K562 (cell line): ENCODE data around the gene YJU2. TPM values are rescaled to one million over a fixed set of nuclear protein-coding genes. Genes with fewer than 3 reads are reported as not detected.
A peak's percentile ranks its signal among the peaks of the same experiment; 100 is the strongest.

Experiments used
- ARID1B ChIP-seq: fragments of 450-650 bp; IDR thresholded peaks from 2 replicates; pipeline ENCODE4 v1.6.1; 2016; ENCODE audit warnings: antibody characterized with exemption, mild to moderate bottlenecking, inconsistent platforms
- ATF7 ChIP-seq: fragments of 450-650 bp; IDR thresholded peaks from 2 replicates; pipeline ENCODE4 v1.7.1; 2014; ENCODE audit warnings: mild to moderate bottlenecking, moderate library complexity
- BACH1 ChIP-seq: fragments of 200-800 bp; sonication (Bioruptor generic); IDR thresholded peaks from 2 replicates; pipeline ENCODE4 v1.6.1; 2016; ENCODE audit warnings: missing genetic modification characterization, missing compliant biosample characterization
- BCOR ChIP-seq: fragments of 450-650 bp; IDR thresholded peaks from 2 replicates; pipeline ENCODE4 v1.6.1; 2016
- CAMTA2 ChIP-seq: fragments of 250-450 bp; sonication (Bioruptor Pico); conservative IDR thresholded peaks from 2 replicates; pipeline ENCODE4 v1.5.1; 2022
- DLX4 ChIP-seq: fragments of 250-450 bp; sonication (Bioruptor Pico); IDR thresholded peaks from 2 replicates; pipeline ENCODE4 v1.6.1; 2021; ENCODE audit warnings: mild to moderate bottlenecking
- DPF2 ChIP-seq: fragments of 450-650 bp; IDR thresholded peaks from 2 replicates; pipeline ENCODE4 v1.6.1; 2016
- ESRRA ChIP-seq: fragments of 450-650 bp; IDR thresholded peaks from 2 replicates; pipeline ENCODE4 v1.6.1; 2014; ENCODE audit warnings: low read depth, mild to moderate bottlenecking, moderate library complexity, borderline replicate concordance
- FOSL1 ChIP-seq: fragments of 200-800 bp; sonication (Bioruptor generic); conservative IDR thresholded peaks from 2 replicates; pipeline ENCODE4 v1.6.1; 2016; ENCODE audit warnings: missing genetic modification characterization, missing compliant biosample characterization
- HDAC2 ChIP-seq: fragments of 450-650 bp; IDR thresholded peaks from 2 replicates; pipeline ENCODE4 v1.6.1; 2016; ENCODE audit warnings: mild to moderate bottlenecking
- JUN ChIP-seq, 2 experiments: sonication (generic) in 1 of 2; formaldehyde crosslinking in 1 of 2; IDR thresholded peaks; 2 replicates each; pipeline versions ENCODE4 v1.6.1 to v1.8.0; 2012 to 2022; ENCODE audit warnings: borderline replicate concordance in 2 of 2, mild to moderate bottlenecking in 2 of 2, improper control_type of control experiment in 1 of 2, low read depth in 1 of 2, low read length in 1 of 2, missing genetic modification reagents in 1 of 2
- L3MBTL2 ChIP-seq: fragments of 450-650 bp; IDR thresholded peaks from 2 replicates; pipeline ENCODE4 v1.6.1; 2016; ENCODE audit warnings: mild to moderate bottlenecking, moderate library complexity
- NR2C2 ChIP-seq, 2 experiments: fragments of 200-800 bp in 1 of 2; sonication (Bioruptor generic) in 1 of 2; sonication (generic) in 1 of 2; formaldehyde crosslinking in 1 of 2; IDR thresholded peaks; 2 replicates each; pipeline versions ENCODE4 v1.6.1 to v1.8.0; 2016 to 2022; ENCODE audit warnings: mild to moderate bottlenecking in 1 of 2, missing compliant biosample characterization in 1 of 2, missing genetic modification characterization in 1 of 2, missing genetic modification reagents in 1 of 2
- RBM25 ChIP-seq: fragments of 200-400 bp; formaldehyde crosslinking; IDR thresholded peaks from 2 replicates; pipeline ENCODE4 v1.6.1; 2018; ENCODE audit warnings: low read length, low read depth, moderate library complexity; ENCODE audit not compliant: severe bottlenecking
- TEAD2 ChIP-seq: fragments of 450-650 bp; IDR thresholded peaks from 2 replicates; pipeline ENCODE4 v1.6.1; 2016; ENCODE audit warnings: missing genetic modification characterization, control low read depth, missing compliant biosample characterization
- ZBTB40 ChIP-seq, 2 experiments: fragments of 450-650 bp in 1 of 2; sonication (generic) in 1 of 2; formaldehyde crosslinking in 1 of 2; IDR thresholded peaks; 2 replicates each; pipeline versions ENCODE4 v1.7.1 to v1.9.0; 2016 to 2022; ENCODE audit warnings: inconsistent platforms in 1 of 2, mild to moderate bottlenecking in 1 of 2, missing genetic modification reagents in 1 of 2
- ZFP36 ChIP-seq: fragments of 150-350 bp; IDR thresholded peaks from 2 replicates; pipeline ENCODE4 v1.6.1; 2018; ENCODE audit warnings: low read length, low read depth; ENCODE audit not compliant: partially characterized antibody
- ZNF197 ChIP-seq: fragments of 200-800 bp; sonication (Bioruptor generic); IDR thresholded peaks from 2 replicates; pipeline ENCODE4 v1.6.1; 2016; ENCODE audit warnings: low read depth, missing genetic modification characterization, missing compliant biosample characterization
- ZNF696 ChIP-seq: fragments of 250-450 bp; sonication (Bioruptor Pico); conservative IDR thresholded peaks from 2 replicates; pipeline ENCODE4 v1.4.0; 2020; ENCODE audit warnings: mild to moderate bottlenecking, moderate library complexity
- polyA plus RNA-seq, 8 experiments: library from polyadenylated mRNA; depleted of rRNA in 4 of 8; stranded (reverse) in 5 of 8; unstranded in 3 of 8; fragments of >200 nt; fragmentation: Nextera tagmentation in 2 of 8; fragmentation: Illumina TruSeq in 1 of 8; extraction: Ambion mirVana in 2 of 8; extraction: Trizol in 1 of 8; gene quantifications; 2 replicates each; pipeline versions ENCODE4 v1.2.1 to v1.2.3, GENCODE V29; 2011 to 2014; ENCODE audit warnings: inconsistent platforms in 1 of 8, missing spikeins in 1 of 8
- total RNA-seq, 7 experiments: library from RNA; depleted of rRNA in 6 of 7; stranded (reverse); fragments of >200 nt in 6 of 7; fragmentation: Illumina TruSeq in 2 of 7; extraction: Trizol in 2 of 7; gene quantifications; 2 replicates each; pipeline versions ENCODE4 v1.2.1 to v1.2.3, GENCODE V29; 2011 to 2021; ENCODE audit warnings: low replicate concordance in 1 of 7

YJU2 gene
- total and polyA plus RNA-seq, 9 of the 15 experiments (the other 6 are each of a cell fraction or from before 2014, with no cell fraction given), result 0.41 to 34.9 (median 19.3) TPM

DNA sequence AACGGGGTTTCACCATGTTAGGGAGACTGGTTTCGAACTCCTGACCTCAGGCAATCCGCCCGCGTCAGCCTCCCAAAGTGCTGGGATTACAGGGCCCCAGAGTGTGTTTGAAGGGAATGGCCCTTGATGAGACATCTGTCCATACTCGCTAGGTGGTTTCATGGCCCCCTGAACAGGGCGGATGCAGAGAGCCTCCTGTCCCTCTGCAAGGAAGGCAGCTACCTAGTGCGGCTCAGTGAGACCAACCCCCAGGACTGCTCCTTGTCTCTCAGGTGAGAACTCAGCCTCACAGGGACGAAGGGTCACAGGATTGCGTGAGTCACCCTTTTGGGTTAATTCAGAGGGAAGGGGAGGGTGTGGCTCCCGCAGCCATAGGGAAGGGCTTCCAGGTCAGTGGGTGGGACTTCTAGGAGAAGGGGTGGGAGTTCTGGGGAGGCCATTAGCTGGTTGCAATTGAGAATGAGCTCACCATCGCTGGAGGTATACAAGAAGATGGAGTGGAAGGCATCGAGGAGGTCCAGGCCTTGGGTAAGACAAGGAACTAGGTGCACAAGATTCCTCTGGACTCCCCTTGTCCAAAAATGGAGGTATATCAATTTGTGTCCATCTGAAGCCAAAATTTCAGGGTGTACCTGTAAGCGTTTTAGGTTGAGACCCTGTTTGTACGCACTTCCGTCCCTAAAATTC is 41.4 kb downstream of the YJU2 start (continued):
- no peak for TF ChIP-seq BACH1 (tag)
- TF ChIP-seq JUN (IDR thresholded peaks at IDR 0.05; ENCODE audit: borderline replicate concordance, low read depth, low read length), result peak; percentile 86
- no peak for TF ChIP-seq JUN (CRISPR knock-in tag; IDR thresholded peaks at IDR 0.05; ENCODE audit: borderline replicate concordance)
- TF ChIP-seq RBM25, result peak; percentile 59
- TF ChIP-seq CAMTA2 (CRISPR knock-in tag), result no peak
- TF ChIP-seq ZBTB40 (IDR thresholded peaks at IDR 0.05), result 0 out of 2 replicates have a peak, but pooled peaks have one; percentile 28
- TF ChIP-seq ZBTB40 (CRISPR knock-in tag; IDR thresholded peaks at IDR 0.05), result no peak
- peak; percentile 41; the same call in 1 of the 2 replicates for TF ChIP-seq DPF2
- TF ChIP-seq BCOR, result peak; percentile 83
- TF ChIP-seq ZNF696 (CRISPR knock-in tag), result no peak
- TF ChIP-seq L3MBTL2, result peak; percentile 66
- no peak for TF ChIP-seq NR2C2 (CRISPR knock-in tag; IDR thresholded peaks at IDR 0.05)
- TF ChIP-seq NR2C2 (tag; IDR thresholded peaks at IDR 0.05), result peak; percentile 81
- peak; percentile 46; the same call in 1 of the 2 replicates for TF ChIP-seq ARID1B
- no peak for TF ChIP-seq DLX4 (CRISPR knock-in tag)
- peak; percentile 68 for TF ChIP-seq ZFP36
- peak; percentile 61; the same call in 1 of the 2 replicates for TF ChIP-seq HDAC2
- peak; percentile 91 for TF ChIP-seq FOSL1
- TF ChIP-seq ESRRA, result peak; percentile 75
- TF ChIP-seq ZNF197 (CRISPR knock-in tag), result no peak
- peak; percentile 48; the same call in 1 of the 2 replicates for TF ChIP-seq ATF7
- no peak for TF ChIP-seq TEAD2 (tag)
